ENCODE data around the gene INPP4A. TPM values are rescaled to one million over a fixed set of nuclear protein-coding genes. Genes with fewer than 3 reads are reported as not detected.

Gene INPP4A
- total RNA-seq, 2 donors from 2014 or later, result 10.9 to 12.2 TPM

GRCh38 chr2:98508709-98509066, 64.0 kb downstream of the INPP4A start:
- Histone ChIP-seq H3K36me3 (replicated peaks in 1 of 2; ENCODE audit: insufficient read depth in 1 of 2, low read depth in 2 of 2) (no peaks in the 10 kb centered on the region), H3K4me1 (peaks cover 15% of the 10 kb centered on the region), H3K9me3 (no peaks in the 10 kb centered on the region), H3K27me3 (no peaks in the 10 kb centered on the region), H3K27ac (peak overlapping the region in 1 of 4 donors; percentile 64), H3K4me3 (no peak overlapping the region)
- no peak for ATAC-seq
- peak in 1 of 4 donors; percentile 71 for DNase-seq
- TF ChIP-seq CTCF (IDR thresholded peaks at IDR 0.05) (no peak), POLR2A (IDR thresholded peaks at IDR 0.05) (peak in 1 of 3 donors; percentile 39)
- intact Hi-C loops (cut with DNase I), result no loop called here
- WGBS, 2 donors, result 64 to 91% methylated on average over 8 to 9 of the region's 9 CpGs

- H3K27me3 ChIP-seq, result no peaks in the 10 kb centered on the region
- peaks cover 6% of the 10 kb centered on the region for H3K4me1 ChIP-seq
- no peak overlapping the region for H3K4me3 ChIP-seq
- no peak for TF ChIP-seq CTCF (IDR thresholded peaks at IDR 0.05)
- no peak for TF ChIP-seq POLR2A (IDR thresholded peaks at IDR 0.05)
- H3K9me3 ChIP-seq, result no peaks in the 10 kb centered on the region
- DNase-seq (no peak), ATAC-seq (no peak)
- WGBS, 2 donors, result 90 to 94% methylated on average over 7 of the region's 7 CpGs
- no peak overlapping the region for H3K27ac ChIP-seq
- H3K36me3 ChIP-seq (replicated peaks in 1 of 2; ENCODE audit: insufficient read depth in 1 of 2, low read depth in 2 of 2), result no peaks in the 10 kb centered on the region
- intact Hi-C loops (cut with DNase I), result no loop called here
Observed at GRCh38 chr2:98509542-98510321, 65.1 kb downstream of the INPP4A start.

- ATAC-seq, result no peak
- Histone ChIP-seq H3K4me1 (peaks cover under 1% of the 10 kb centered on the region), H3K36me3 (replicated peaks in 1 of 2; ENCODE audit: insufficient read depth in 1 of 2, low read depth in 2 of 2) (no peaks in the 10 kb centered on the region), H3K27ac (no peak overlapping the region), H3K4me3 (no peak overlapping the region), H3K9me3 (no peaks in the 10 kb centered on the region), H3K27me3 (no peaks in the 10 kb centered on the region)
- no peak for DNase-seq
- intact Hi-C loops (cut with DNase I), result no loop called here
- TF ChIP-seq POLR2A (IDR thresholded peaks at IDR 0.05), result no peak
- TF ChIP-seq CTCF (IDR thresholded peaks at IDR 0.05), result no peak
- 93 to 100% methylated on average over 2 of the region's 2 CpGs for WGBS, 2 donors
Observed at GRCh38 chr2:98510322-98510662, 65.6 kb downstream of the INPP4A start.

- Histone ChIP-seq H3K4me3 (no peak overlapping the region), H3K27me3 (no peaks in the 10 kb centered on the region), H3K27ac (no peak overlapping the region), H3K9me3 (no peaks in the 10 kb centered on the region), H3K36me3 (replicated peaks in 1 of 2; ENCODE audit: insufficient read depth in 1 of 2, low read depth in 2 of 2) (no peaks in the 10 kb centered on the region), H3K4me1 (no peaks in the 10 kb centered on the region)
- ATAC-seq, result no peak
- intact Hi-C loops (cut with DNase I), result no loop called here
- 97% methylated on average over 3 of the region's 3 CpGs for WGBS, 2 donors
- no peak for TF ChIP-seq POLR2A (IDR thresholded peaks at IDR 0.05)
- no peak for TF ChIP-seq CTCF (IDR thresholded peaks at IDR 0.05)
- no peak for DNase-seq
Observed at GRCh38 chr2:98511981-98512380, 67.3 kb downstream of the INPP4A start.

GRCh38 chr2:98512699-98513098, 68.0 kb downstream of the INPP4A start:
- Histone ChIP-seq H3K9me3 (no peaks in the 10 kb centered on the region), H3K27ac (no peak overlapping the region), H3K4me1 (no peaks in the 10 kb centered on the region), H3K27me3 (no peaks in the 10 kb centered on the region), H3K4me3 (no peak overlapping the region), H3K36me3 (replicated peaks in 1 of 2; ENCODE audit: insufficient read depth in 1 of 2, low read depth in 2 of 2) (no peaks in the 10 kb centered on the region)
- TF ChIP-seq POLR2A (IDR thresholded peaks at IDR 0.05), result no peak
- WGBS, 2 donors, result 93 to 96% methylated on average over 5 of the region's 5 CpGs
- intact Hi-C loops (cut with DNase I), result no loop called here
- ATAC-seq (no peak), DNase-seq (no peak)
